Small intestine (tissue), 7 donors: Measurements from ENCODE around the gene SMCO4. TPM values are rescaled to one million over a fixed set of nuclear protein-coding genes. Genes with fewer than 3 reads are reported as not detected.

Source experiments
- DNase-seq, 2 donors: peaks; one replicate each; pipeline versions ENCODE4 v3.0.0 to v3.0.0-alpha.2; 2013
- FAIRE-seq: peaks from 2 replicates; lab custom pipeline; 2012; peaks lifted over from hg19 to GRCh38; lab: Jason Lieb, UNC
- H3K27ac ChIP-seq, 3 donors: one replicate each; pipeline ENCODE4 v1.5.1; 2013; ENCODE audit warnings: low read length in 2 of 3, mild to moderate bottlenecking in 2 of 3, control low read depth in 1 of 3, inconsistent platforms in 1 of 3, low read depth in 1 of 3, moderate library complexity in 1 of 3
- H3K27me3 ChIP-seq, 3 donors: one replicate each; pipeline ENCODE4 v1.6.1; 2013; ENCODE audit warnings: low read length in 3 of 3, inconsistent platforms in 1 of 3; ENCODE audit not compliant: control insufficient read depth in 3 of 3, insufficient read depth in 3 of 3
- H3K36me3 ChIP-seq, 3 donors: one replicate each; pipeline ENCODE4 v1.6.1; 2013; ENCODE audit warnings: low read length in 3 of 3, inconsistent platforms in 1 of 3, low read depth in 1 of 3, mild to moderate bottlenecking in 1 of 3, moderate library complexity in 1 of 3; ENCODE audit not compliant: control insufficient read depth in 3 of 3, insufficient read depth in 2 of 3
- H3K4me1 ChIP-seq, 3 donors: one replicate each; pipeline ENCODE4 v1.6.1; 2013; ENCODE audit warnings: low read length in 2 of 3, inconsistent platforms in 1 of 3, low read depth in 1 of 3, mild to moderate bottlenecking in 1 of 3, moderate library complexity in 1 of 3; ENCODE audit not compliant: control insufficient read depth in 3 of 3, insufficient read depth in 2 of 3
- H3K4me3 ChIP-seq, 3 donors: one replicate each; pipeline ENCODE4 v1.5.1; 2013; ENCODE audit warnings: low read length in 3 of 3, control low read depth in 1 of 3, inconsistent platforms in 1 of 3, low read depth in 1 of 3, mild to moderate bottlenecking in 1 of 3, moderate library complexity in 1 of 3
- H3K9me3 ChIP-seq, 2 donors: one replicate each; pipeline ENCODE4 v1.6.1; 2013; ENCODE audit warnings: low read depth in 1 of 2, low read length in 1 of 2; ENCODE audit not compliant: control insufficient read depth in 2 of 2, insufficient read depth in 1 of 2
- WGBS, 3 donors: extraction: QIAGEN DNeasy Blood & Tissue Kit; methylation state at CpG; one replicate each; pipeline ENCODE4 v1.1.7; 2013; 5-methylcytosine and 5-hydroxymethylcytosine counted together
- polyA plus RNA-seq, 4 donors: library from polyadenylated mRNA; stranded (reverse) in 3 of 4; unstranded in 1 of 4; fragments of 200-250 nt in 3 of 4; fragments of 120-200 nt in 1 of 4; gene quantifications; one replicate each; pipeline versions ENCODE4 v1.2.1 to v1.2.3, GENCODE V29; 2013
- donor health status: healthy with polysubstance abuse.
- donor health status: control.
- donor health status: control.
- donor health status: Bipolar disorder and iron deficiency.
- donor health status: healthy.

Gene SMCO4
- polyA plus RNA-seq, 4 donors = 51.0 to 207 (median 95.7) TPM

- Histone ChIP-seq H3K27me3 (no peaks in the 10 kb centered on the region), H3K9me3 (peaks cover 0 to 3% of the 10 kb centered on the region in 2 donors), H3K4me3 (no peak overlapping the region), H3K4me1 (peaks cover 0 to 6% (median 2%) of the 10 kb centered on the region in 3 donors), H3K36me3 (peaks cover 0 to 5% (median 3%) of the 10 kb centered on the region in 3 donors), H3K27ac (no peak overlapping the region)
- 65 to 79% (median 68%) methylated on average over 3 of the region's 3 CpGs for WGBS, 3 donors
- DNase-seq (no peak), FAIRE-seq (no peak)
Observed at GRCh38 chr11:93504110-93505095, 38.8 kb downstream of the SMCO4 start.

DNA sequence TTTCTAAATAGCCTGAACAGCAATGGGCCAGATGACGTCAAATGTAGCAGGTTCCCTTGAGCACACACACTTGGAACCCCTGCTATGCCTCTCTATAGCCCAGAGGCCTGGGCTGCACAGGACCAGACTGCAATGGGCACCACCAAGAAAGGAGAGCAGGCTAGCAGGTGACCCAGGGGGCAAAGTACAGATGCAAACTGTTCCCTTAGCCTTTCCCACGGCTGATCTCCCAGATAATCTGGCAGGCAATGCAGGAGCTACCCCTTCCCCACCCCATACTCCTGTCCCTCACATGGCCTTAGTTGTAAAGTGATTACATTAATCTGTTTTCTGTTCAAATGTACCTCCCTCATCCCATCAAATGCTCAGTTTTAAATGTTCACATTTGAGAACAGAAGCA lies 41.3 kb downstream of the SMCO4 start:
- H3K27ac ChIP-seq = peak overlapping the region in 1 of 3 donors; percentile 7
- 50 to 76% (median 54%) methylated on average over 2 of the region's 2 CpGs for WGBS, 3 donors
- DNase-seq = peak; percentile 70 to 71

DNA sequence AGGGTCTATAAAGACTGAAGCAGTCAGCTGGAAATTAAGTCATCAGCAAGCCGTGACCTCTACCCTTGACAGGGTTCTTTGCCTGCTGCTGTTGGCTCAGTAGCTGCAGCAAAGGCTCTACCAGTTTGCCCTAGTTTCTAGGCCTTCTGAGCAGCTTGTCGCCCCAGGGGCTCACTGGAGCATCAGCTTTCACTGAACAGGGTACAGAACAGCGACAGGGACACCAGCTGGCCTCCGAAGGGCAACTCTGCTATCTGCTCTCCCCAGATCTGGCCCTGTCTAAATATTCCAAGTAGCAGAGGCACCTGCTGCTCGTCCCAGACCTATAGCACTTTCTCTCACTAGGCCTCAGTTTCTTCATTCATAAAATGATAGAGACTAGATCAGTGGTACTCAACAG lies 42.4 kb downstream of the SMCO4 start:
- no peak for DNase-seq
- Histone ChIP-seq H3K4me3 (no peak overlapping the region), H3K27me3 (no peaks in the 10 kb centered on the region), H3K9me3 (peaks cover 0 to 3% of the 10 kb centered on the region in 2 donors), H3K4me1 (peaks cover 0 to 5% (median 4%) of the 10 kb centered on the region in 3 donors), H3K27ac (no peak overlapping the region), H3K36me3 (peaks cover 0 to 8% (median 5%) of the 10 kb centered on the region in 3 donors)
- no peak for FAIRE-seq
- WGBS, 3 donors = 93 to 96% (median 94%) methylated on average over 5 of the region's 5 CpGs

More for the DNA sequence above, 41.3 kb downstream of the SMCO4 start:
- no peak for FAIRE-seq
- H3K4me1 ChIP-seq = peaks cover 0 to 5% (median 4%) of the 10 kb centered on the region in 3 donors
- no peak overlapping the region for H3K4me3 ChIP-seq
- no peaks in the 10 kb centered on the region for H3K27me3 ChIP-seq
- peaks cover 0 to 3% of the 10 kb centered on the region in 2 donors for H3K9me3 ChIP-seq
- peaks cover 0 to 8% (median 5%) of the 10 kb centered on the region in 3 donors for H3K36me3 ChIP-seq

- Histone ChIP-seq H3K4me1 (peaks cover 0 to 9% (median 4%) of the 10 kb centered on the region in 3 donors), H3K27me3 (no peaks in the 10 kb centered on the region), H3K36me3 (peaks cover 2 to 6% (median 2%) of the 10 kb centered on the region in 3 donors), H3K27ac (no peak overlapping the region), H3K4me3 (no peak overlapping the region), H3K9me3 (peaks cover 0 to 3% of the 10 kb centered on the region in 2 donors)
- WGBS, 3 donors = 81 to 86% (median 85%) methylated on average over 9 of the region's 9 CpGs
- DNase-seq (peak in 1 of 2 donors; percentile 30), FAIRE-seq (no peak)
Observed at GRCh38 chr11:93498641-93499040, 44.5 kb downstream of the SMCO4 start.

DNA sequence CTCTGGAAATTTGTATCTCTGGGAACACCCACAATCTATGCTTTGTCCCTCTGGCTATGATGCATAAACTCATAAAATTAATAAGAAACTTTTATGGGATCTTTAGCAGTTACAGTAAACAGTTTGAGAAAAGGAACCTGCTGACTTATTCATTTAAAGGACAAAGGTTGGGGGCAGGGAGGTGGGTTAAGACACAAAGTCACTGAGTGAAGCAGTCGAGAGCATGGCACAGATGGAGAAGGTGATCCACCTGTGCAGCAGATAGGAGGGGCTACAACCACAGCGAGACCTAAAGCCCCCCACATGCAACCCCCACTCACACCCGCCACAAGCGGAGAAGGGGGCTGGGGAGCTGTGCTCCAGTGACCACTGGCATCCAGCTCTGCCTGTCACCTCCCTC lies 45.0 kb downstream of the SMCO4 start:
- no peak overlapping the region for H3K27ac ChIP-seq
- FAIRE-seq = no peak
- 80 to 83% (median 81%) methylated on average over 4 of the region's 4 CpGs for WGBS, 3 donors
- H3K9me3 ChIP-seq = no peaks in the 10 kb centered on the region
- H3K4me3 ChIP-seq = no peak overlapping the region
- peak in 1 of 2 donors; percentile 55 for DNase-seq
- peaks cover 0 to 14% (median 4%) of the 10 kb centered on the region in 3 donors for H3K4me1 ChIP-seq
- peaks cover 2 to 6% (median 2%) of the 10 kb centered on the region in 3 donors for H3K36me3 ChIP-seq
- no peaks in the 10 kb centered on the region for H3K27me3 ChIP-seq

DNA sequence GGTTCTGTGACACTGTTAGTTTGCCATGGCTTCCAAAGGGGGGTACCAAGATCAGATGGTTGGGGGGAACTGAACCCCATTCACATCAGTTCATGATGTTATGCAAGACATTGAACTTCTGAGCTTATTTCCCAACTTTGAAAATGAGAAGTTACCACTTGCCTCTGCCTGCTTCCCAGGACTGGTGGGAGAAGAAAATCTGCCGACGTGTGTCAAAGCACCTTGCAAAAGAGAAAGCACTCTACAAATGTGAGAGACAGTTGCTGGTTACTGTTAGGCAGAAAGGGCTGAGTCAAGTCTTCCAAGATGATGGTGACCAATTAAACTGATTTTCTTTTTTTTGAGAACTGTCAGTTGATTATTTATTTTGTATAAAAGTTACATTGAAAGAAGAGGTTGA lies 45.6 kb downstream of the SMCO4 start:
- Histone ChIP-seq H3K4me3 (no peak overlapping the region), H3K27me3 (no peaks in the 10 kb centered on the region), H3K9me3 (no peaks in the 10 kb centered on the region), H3K27ac (no peak overlapping the region), H3K36me3 (peaks cover 2 to 6% (median 2%) of the 10 kb centered on the region in 3 donors), H3K4me1 (peaks cover 0 to 17% (median 4%) of the 10 kb centered on the region in 3 donors)
- 93 to 100% (median 98%) methylated on average over 2 of the region's 2 CpGs for WGBS, 3 donors
- DNase-seq (no peak), FAIRE-seq (no peak)

DNA sequence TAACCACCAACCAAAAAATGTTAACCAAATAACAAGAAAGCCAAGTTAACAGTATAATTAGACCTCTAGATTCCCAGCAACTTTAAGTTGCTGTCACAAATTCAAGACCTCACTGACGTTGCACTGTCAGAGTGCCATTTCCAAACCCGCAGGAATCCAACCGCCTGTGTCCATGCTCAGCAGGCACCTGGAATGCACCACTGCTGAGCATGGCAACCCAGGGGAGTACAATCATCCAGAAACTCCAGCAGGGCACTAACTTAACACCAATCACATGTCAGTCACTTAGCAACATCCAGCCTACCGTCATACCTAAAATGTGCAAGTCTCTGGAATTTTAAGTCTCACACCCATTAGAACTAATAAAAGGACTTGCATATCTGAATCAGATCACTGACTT lies 48.8 kb downstream of the SMCO4 start:
- peaks cover 2 to 19% (median 5%) of the 10 kb centered on the region in 3 donors for H3K36me3 ChIP-seq
- H3K27me3 ChIP-seq = no peaks in the 10 kb centered on the region
- FAIRE-seq = no peak
- no peak overlapping the region for H3K27ac ChIP-seq
- no peak overlapping the region for H3K4me3 ChIP-seq
- H3K9me3 ChIP-seq = no peaks in the 10 kb centered on the region
- peaks cover 0 to 17% (median 1%) of the 10 kb centered on the region in 3 donors for H3K4me1 ChIP-seq
- DNase-seq = no peak
- 86 to 95% (median 93%) methylated on average over 4 of the region's 4 CpGs for WGBS, 3 donors

- DNase-seq = peak in 1 of 2 donors; percentile 59
- no peak overlapping the region for H3K27ac ChIP-seq
- FAIRE-seq = no peak
- WGBS, 3 donors = 37 to 74% (median 40%) methylated on average over 8 of the region's 8 CpGs
- no peaks in the 10 kb centered on the region for H3K9me3 ChIP-seq
- H3K27me3 ChIP-seq = no peaks in the 10 kb centered on the region
- H3K36me3 ChIP-seq = peaks cover 2 to 27% (median 7%) of the 10 kb centered on the region in 3 donors
- peaks cover 0 to 15% (median 1%) of the 10 kb centered on the region in 3 donors for H3K4me1 ChIP-seq
- H3K4me3 ChIP-seq = no peak overlapping the region
Observed at GRCh38 chr11:93493252-93493897, 49.8 kb downstream of the SMCO4 start.
